Esophagus squamous epithelium (tissue), 5 donors: ENCODE measurements around the gene ATP10B. TPM values are rescaled to one million over a fixed set of nuclear protein-coding genes. Genes with fewer than 3 reads are reported as not detected.

Experiments used
- DNase-seq: peaks from one replicate; lab custom pipeline; 2025; lab: John Stamatoyannopoulos, UW
- H3K27ac ChIP-seq, 4 donors: fragments of 200-600 bp; sonication (generic); one replicate each; pipeline ENCODE4 v1.5.1; 2016 to 2019; ENCODE audit warnings: mild to moderate bottlenecking in 1 of 4
- H3K27me3 ChIP-seq, 4 donors: fragments of 200-600 bp; sonication (generic); 1 replicate in 3 of 4; 2 replicates in 1 of 4; pipeline versions ENCODE4 v1.5.1 to v1.6.0; 2017 to 2021; ENCODE audit warnings: antibody characterized with exemption in 1 of 4
- H3K36me3 ChIP-seq, 3 donors: fragments of 200-600 bp; sonication (generic); one replicate each; pipeline ENCODE4 v1.5.1; 2016 to 2019
- H3K4me1 ChIP-seq, 3 donors: fragments of 200-600 bp; sonication (generic); one replicate each; pipeline ENCODE4 v1.5.1; 2017 to 2019
- H3K4me3 ChIP-seq, 4 donors: fragments of 200-600 bp; sonication (generic); 1 replicate in 3 of 4; 2 replicates in 1 of 4; pipeline ENCODE4 v1.5.1; 2016 to 2019; ENCODE audit warnings: mild to moderate bottlenecking in 2 of 4, moderate library complexity in 1 of 4
- H3K9me3 ChIP-seq, 3 donors: fragments of 200-600 bp; sonication (generic); one replicate each; pipeline ENCODE4 v1.5.1; 2016 to 2019
- CTCF ChIP-seq, 6 experiments: fragments of 450-650 bp in 4 of 6; fragments of 200-600 bp in 2 of 6; sonication (generic) in 2 of 6; IDR thresholded peaks; one replicate each; pipeline ENCODE4 v1.5.1; 2016 to 2019; ENCODE audit warnings: antibody characterized with exemption in 6 of 6, mild to moderate bottlenecking in 4 of 6, moderate library complexity in 4 of 6
- POLR2A ChIP-seq, 4 donors: fragments of 450-650 bp; IDR thresholded peaks; one replicate each; pipeline ENCODE4 v1.6.1; 2017; ENCODE audit warnings: antibody characterized with exemption in 4 of 4, mild to moderate bottlenecking in 4 of 4, moderate library complexity in 3 of 4
- WGBS, 2 donors: methylation state at CpG; one replicate each; pipeline ENCODE4 v1.1.5; 2018; 5-methylcytosine and 5-hydroxymethylcytosine counted together
- intact Hi-C: fragments of 100-400 bp; cut with DNase I; formaldehyde crosslinking; loops from one replicate; pipeline ENCODE4 v1.15.0; 2022
- total RNA-seq, 4 donors: library from RNA; depleted of rRNA; stranded (reverse); fragments of >200 nt; gene quantifications; one replicate each; pipeline ENCODE4 v1.1.0, GENCODE V29; 2016
- donor health status: DM: yes; HTN: yes; CAD: no.

Gene ATP10B
- total RNA-seq, 4 donors from 2014 or later = 6.1 to 26.6 (median 14.4) TPM

GRCh38 chr5:160846642-160847041 is 5.4 kb downstream of the ATP10B start:
- intact Hi-C loops = no loop called here
- TF ChIP-seq CTCF (IDR thresholded peaks at IDR 0.05) (no peak), POLR2A (IDR thresholded peaks at IDR 0.05) (no peak)
- Histone ChIP-seq H3K4me3 (no peak overlapping the region), H3K36me3 (no peaks in the 10 kb centered on the region), H3K27me3 (no peaks in the 10 kb centered on the region), H3K9me3 (no peaks in the 10 kb centered on the region), H3K27ac (no peak overlapping the region), H3K4me1 (no peaks in the 10 kb centered on the region)
- no peak for DNase-seq
- WGBS, 2 donors = 84% methylated on average over 3 of the region's 3 CpGs

- no peaks in the 10 kb centered on the region for H3K4me1 ChIP-seq
- H3K27ac ChIP-seq = no peak overlapping the region
- no peak for DNase-seq
- H3K36me3 ChIP-seq = no peaks in the 10 kb centered on the region
- 65 to 67% methylated on average over 2 of the region's 2 CpGs for WGBS, 2 donors
- intact Hi-C loops = no loop called here
- H3K4me3 ChIP-seq = no peak overlapping the region
- no peaks in the 10 kb centered on the region for H3K27me3 ChIP-seq
- TF ChIP-seq POLR2A (IDR thresholded peaks at IDR 0.05) = no peak
- no peak for TF ChIP-seq CTCF (IDR thresholded peaks at IDR 0.05)
- H3K9me3 ChIP-seq = no peaks in the 10 kb centered on the region
These were observed 7.8 kb downstream of the ATP10B start for GRCh38 chr5:160844177-160844576.

GRCh38 chr5:160843240-160843639 is 8.8 kb downstream of the ATP10B start:
- no peak overlapping the region for H3K4me3 ChIP-seq
- WGBS, 2 donors = 29 to 52% methylated on average over 2 of the region's 2 CpGs
- no peak overlapping the region for H3K27ac ChIP-seq
- TF ChIP-seq CTCF (IDR thresholded peaks at IDR 0.05) = no peak
- no peak for TF ChIP-seq POLR2A (IDR thresholded peaks at IDR 0.05)
- H3K4me1 ChIP-seq = peaks cover 0 to 1% (median under 1%) of the 10 kb centered on the region in 3 donors
- no peaks in the 10 kb centered on the region for H3K27me3 ChIP-seq
- no peaks in the 10 kb centered on the region for H3K36me3 ChIP-seq
- no peak for DNase-seq
- H3K9me3 ChIP-seq = no peaks in the 10 kb centered on the region
- intact Hi-C loops = no loop called here

- no peak for DNase-seq
- Histone ChIP-seq H3K36me3 (no peaks in the 10 kb centered on the region), H3K27me3 (no peaks in the 10 kb centered on the region), H3K4me1 (peaks cover 0 to 12% (median 4%) of the 10 kb centered on the region in 3 donors), H3K27ac (no peak overlapping the region), H3K9me3 (no peaks in the 10 kb centered on the region), H3K4me3 (no peak overlapping the region)
- TF ChIP-seq POLR2A (IDR thresholded peaks at IDR 0.05) = no peak
- no peak for TF ChIP-seq CTCF (IDR thresholded peaks at IDR 0.05)
- intact Hi-C loops = no loop called here
- WGBS, 2 donors = 34 to 35% methylated on average over 3 of the region's 3 CpGs
These were observed 14.0 kb downstream of the ATP10B start for GRCh38 chr5:160837749-160838593.

GRCh38 chr5:160837211-160837610 is 14.8 kb downstream of the ATP10B start:
- TF ChIP-seq POLR2A (IDR thresholded peaks at IDR 0.05) = no peak
- TF ChIP-seq CTCF (IDR thresholded peaks at IDR 0.05) = no peak
- Histone ChIP-seq H3K36me3 (no peaks in the 10 kb centered on the region), H3K4me1 (peaks cover 0 to 12% (median 4%) of the 10 kb centered on the region in 3 donors), H3K4me3 (no peak overlapping the region), H3K27ac (no peak overlapping the region), H3K9me3 (no peaks in the 10 kb centered on the region), H3K27me3 (no peaks in the 10 kb centered on the region)
- no peak for DNase-seq
- intact Hi-C loops = no loop called here
- 0% methylated on average over 1 of the region's 1 CpG for WGBS, 2 donors
